ENCODE measurements around the gene FMN1.

The FMN1 gene

GRCh38 chr15:32819448-32819847 is 375.1 kb downstream of the FMN1 start:
- TF ChIP-seq CTCF (IDR thresholded peaks at IDR 0.05): no peak

GRCh38 chr15:32818758-32819447 is 375.6 kb downstream of the FMN1 start:
- TF ChIP-seq CTCF (IDR thresholded peaks at IDR 0.05): no peak

GRCh38 chr15:32817577-32817976 is 376.9 kb downstream of the FMN1 start:
- TF ChIP-seq CTCF (IDR thresholded peaks at IDR 0.05): no peak

- no peak for TF ChIP-seq CTCF (IDR thresholded peaks at IDR 0.05)
These were observed 387.2 kb downstream of the FMN1 start for GRCh38 chr15:32807331-32807730.

- no peak for TF ChIP-seq CTCF (IDR thresholded peaks at IDR 0.05)
These were observed 390.9 kb downstream of the FMN1 start for GRCh38 chr15:32803631-32804030.

GRCh38 chr15:32802286-32802936 is 392.1 kb downstream of the FMN1 start:
- no peak for TF ChIP-seq CTCF (IDR thresholded peaks at IDR 0.05)

DNA sequence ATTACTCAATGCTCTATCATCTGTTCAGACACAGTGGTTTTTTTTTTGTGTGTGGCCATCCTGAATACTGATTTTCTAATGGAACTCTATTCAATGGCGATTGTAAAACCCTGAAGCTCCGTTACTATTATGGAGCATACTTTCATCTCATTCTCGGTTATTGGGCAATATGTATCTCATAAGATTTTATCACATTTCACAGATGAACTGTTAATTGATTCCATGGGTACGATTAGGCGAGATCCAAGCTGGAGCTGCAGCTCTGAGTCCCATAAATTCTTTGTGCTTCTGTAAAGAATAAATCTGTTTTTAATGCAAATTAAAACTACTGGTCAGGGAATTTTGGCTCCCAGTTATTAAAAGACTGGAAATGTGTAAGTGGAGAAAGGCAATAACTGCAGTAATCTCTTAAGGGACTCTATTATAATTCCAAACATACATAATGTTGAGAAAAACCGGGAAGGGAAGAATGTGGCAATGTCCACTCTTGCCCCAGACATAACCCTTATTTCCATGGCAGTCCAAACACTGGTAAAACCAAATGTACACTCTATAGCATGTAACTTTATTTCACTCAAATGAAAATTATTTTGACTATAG is 394.5 kb downstream of the FMN1 start:
- no peak for TF ChIP-seq CTCF (IDR thresholded peaks at IDR 0.05)
